ENCODE results near the gene ACTR1A.

Gene ACTR1A

GRCh38 chr10:102492983-102493382 lies 9.5 kb downstream of the ACTR1A start:
- H3K27ac ChIP-seq, result no peak overlapping the region
- TF ChIP-seq, protein P1, sequence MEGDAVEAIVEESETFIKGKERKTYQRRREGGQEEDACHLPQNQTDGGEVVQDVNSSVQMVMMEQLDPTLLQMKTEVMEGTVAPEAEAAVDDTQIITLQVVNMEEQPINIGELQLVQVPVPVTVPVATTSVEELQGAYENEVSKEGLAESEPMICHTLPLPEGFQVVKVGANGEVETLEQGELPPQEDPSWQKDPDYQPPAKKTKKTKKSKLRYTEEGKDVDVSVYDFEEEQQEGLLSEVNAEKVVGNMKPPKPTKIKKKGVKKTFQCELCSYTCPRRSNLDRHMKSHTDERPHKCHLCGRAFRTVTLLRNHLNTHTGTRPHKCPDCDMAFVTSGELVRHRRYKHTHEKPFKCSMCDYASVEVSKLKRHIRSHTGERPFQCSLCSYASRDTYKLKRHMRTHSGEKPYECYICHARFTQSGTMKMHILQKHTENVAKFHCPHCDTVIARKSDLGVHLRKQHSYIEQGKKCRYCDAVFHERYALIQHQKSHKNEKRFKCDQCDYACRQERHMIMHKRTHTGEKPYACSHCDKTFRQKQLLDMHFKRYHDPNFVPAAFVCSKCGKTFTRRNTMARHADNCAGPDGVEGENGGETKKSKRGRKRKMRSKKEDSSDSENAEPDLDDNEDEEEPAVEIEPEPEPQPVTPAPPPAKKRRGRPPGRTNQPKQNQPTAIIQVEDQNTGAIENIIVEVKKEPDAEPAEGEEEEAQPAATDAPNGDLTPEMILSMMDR (conservative IDR thresholded peaks at IDR 0.05), result no peak
- TF ChIP-seq ZFX (IDR thresholded peaks at IDR 0.05), result no peak

DNA sequence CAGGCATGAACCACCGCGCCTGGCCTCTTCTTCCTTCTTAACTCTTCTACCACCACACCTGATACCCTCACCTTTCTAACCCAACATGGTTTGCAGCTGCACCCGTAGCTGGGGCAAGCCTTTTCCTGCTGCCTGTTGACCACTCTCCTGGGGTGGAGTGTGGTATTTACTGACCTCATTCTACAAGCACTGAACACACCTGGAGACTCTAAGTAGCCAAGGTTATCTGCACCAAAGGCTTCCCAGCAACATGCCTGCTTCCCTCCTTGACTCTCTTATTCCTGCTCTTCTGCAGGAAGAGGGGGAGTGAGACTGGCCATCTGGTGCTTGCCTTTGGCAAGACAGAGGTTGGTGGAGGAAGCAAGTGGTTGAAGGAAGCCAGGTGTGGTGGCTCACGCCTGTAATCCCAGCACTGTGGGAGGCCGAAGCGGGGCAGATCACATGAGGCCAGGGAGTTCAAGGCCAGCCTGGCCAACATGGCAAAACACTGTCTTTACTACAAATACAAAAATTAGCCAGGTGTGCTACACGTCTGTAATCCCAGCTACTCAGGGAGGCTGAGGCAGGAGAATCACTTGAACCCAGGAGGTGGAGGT lies 10.1 kb downstream of the ACTR1A start:
- TF ChIP-seq, protein P1 (conservative IDR thresholded peaks at IDR 0.05), result no peak

DNA sequence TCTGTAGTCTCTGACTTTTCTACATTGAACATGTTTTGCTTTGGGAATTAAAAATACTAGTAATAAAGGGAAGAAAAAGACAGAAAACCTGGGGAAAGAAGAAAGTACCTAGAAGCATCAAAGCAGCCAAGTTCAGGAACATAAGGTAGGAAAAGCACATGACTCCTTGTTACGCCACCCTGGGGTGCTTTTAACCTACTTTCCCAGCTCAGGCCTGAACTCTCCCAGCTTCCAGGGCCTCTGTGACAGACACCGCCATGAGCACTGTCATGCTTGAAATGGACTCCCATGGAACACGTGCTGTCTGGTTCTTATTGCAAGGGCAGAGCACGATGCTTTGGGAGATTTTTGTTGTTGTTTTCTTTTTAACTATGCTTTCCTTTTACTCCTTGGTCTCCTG lies 11.4 kb downstream of the ACTR1A start:
- H3K27ac ChIP-seq, result no peak overlapping the region
- TF ChIP-seq, protein P1 (conservative IDR thresholded peaks at IDR 0.05), result no peak
- no peak for TF ChIP-seq ZFX (IDR thresholded peaks at IDR 0.05)

More for the DNA sequence above, 10.1 kb downstream of the ACTR1A start:
- no peak overlapping the region for H3K27ac ChIP-seq

- no peak overlapping the region for H3K27ac ChIP-seq
- TF ChIP-seq, protein P1 (conservative IDR thresholded peaks at IDR 0.05), result no peak
- TF ChIP-seq ZFX (IDR thresholded peaks at IDR 0.05), result no peak
Observed at GRCh38 chr10:102485093-102485784, 17.3 kb downstream of the ACTR1A start.

DNA sequence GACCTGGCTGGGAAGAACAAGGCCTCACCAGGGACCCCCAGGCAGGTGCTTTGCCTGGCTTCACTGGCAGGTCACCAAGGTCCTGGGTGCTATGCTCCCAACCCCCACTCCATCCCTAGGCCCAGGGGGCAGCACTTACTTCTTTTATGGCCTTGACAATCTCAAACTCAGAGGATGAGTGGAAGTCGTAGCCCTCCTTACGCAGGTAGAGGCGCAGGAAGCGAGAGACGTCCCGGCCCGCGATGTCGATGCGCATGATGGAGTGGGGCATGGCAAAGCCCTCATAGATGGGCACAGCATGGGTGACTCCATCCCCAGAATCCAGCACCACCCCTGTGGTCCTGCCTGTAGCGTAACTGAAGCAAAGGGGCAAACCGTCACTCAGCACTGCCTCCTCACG lies 18.5 kb downstream of the ACTR1A start:
- TF ChIP-seq ZFX (IDR thresholded peaks at IDR 0.05), result no peak
- TF ChIP-seq, protein P1 (conservative IDR thresholded peaks at IDR 0.05), result no peak
- H3K27ac ChIP-seq, result no peak overlapping the region

DNA sequence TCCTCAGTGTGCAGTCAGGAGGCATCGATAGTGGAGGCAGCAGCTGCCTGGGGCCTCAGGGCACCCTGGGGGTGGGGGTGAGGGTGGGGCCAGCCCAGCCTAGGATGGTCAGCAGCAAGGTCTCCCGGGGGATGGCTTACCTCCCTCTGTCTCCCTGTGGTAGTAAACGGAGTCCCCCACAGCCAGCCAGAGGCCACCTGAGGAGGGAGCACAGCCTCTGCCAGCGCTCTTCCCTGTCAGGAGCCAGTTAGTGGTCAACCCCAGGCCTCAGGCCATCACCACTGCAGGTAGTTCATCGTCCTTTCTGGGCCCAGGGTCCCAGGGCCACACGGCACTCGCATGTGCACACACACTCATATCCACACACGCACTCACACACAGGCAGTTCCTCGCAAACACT lies 22.1 kb downstream of the ACTR1A start:
- no peak overlapping the region for H3K27ac ChIP-seq

DNA sequence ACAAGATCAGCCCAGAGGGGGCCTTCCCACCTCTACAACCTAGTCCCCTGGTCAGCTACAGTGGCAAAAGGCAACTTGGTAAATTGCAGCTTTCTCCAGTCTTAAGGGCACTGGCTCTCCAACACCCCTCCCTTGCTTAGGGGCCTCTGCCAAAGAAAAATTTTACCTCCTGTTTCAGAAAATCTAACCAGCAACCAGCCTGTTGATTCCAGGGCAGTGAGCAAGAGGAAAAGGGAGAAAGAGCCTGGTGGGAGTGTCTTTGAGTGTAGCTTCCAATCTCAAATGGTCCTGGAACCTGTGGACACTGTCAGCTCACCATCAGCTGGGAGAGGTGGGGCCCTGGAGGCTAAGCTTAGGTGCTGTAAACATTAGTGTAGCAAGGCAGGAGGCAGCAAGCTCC lies 22.9 kb downstream of the ACTR1A start:
- H3K27ac ChIP-seq, result no peak overlapping the region
- TF ChIP-seq, protein P1 (conservative IDR thresholded peaks at IDR 0.05), result no peak
- no peak for TF ChIP-seq ZFX (IDR thresholded peaks at IDR 0.05)

More for the DNA sequence above, 22.1 kb downstream of the ACTR1A start:
- no peak for TF ChIP-seq ZFX (IDR thresholded peaks at IDR 0.05)
- TF ChIP-seq, protein P1 (conservative IDR thresholded peaks at IDR 0.05), result no peak
